Left kidney (tissue), 2 donors: Measurements from ENCODE around the gene LARP6. TPM values are rescaled to one million over a fixed set of nuclear protein-coding genes. Genes with fewer than 3 reads are reported as not detected.
A peak's percentile ranks its signal among the peaks of the same experiment; 100 is the strongest.
"Not testable (repeated sequence)": the region's sequence is repeated elsewhere in the genome, so short reads cannot be mapped to it uniquely, and the experiment has no call there.

ENCODE experiments used
- DNase-seq: peaks from one replicate; pipeline ENCODE4 v3.0.0-alpha.2; 2013
- polyA plus RNA-seq: library from polyadenylated mRNA; unstranded; fragments of 120-200 nt; gene quantifications from one replicate; pipeline ENCODE4 v1.2.1, GENCODE V29; 2013; ENCODE audit not compliant: insufficient read length

Gene LARP6
- polyA plus RNA-seq, 1 donor = 15.5 TPM

GRCh38 chr15:70831094-70831911 is 22.7 kb downstream of the LARP6 start:
- DNase-seq = no peak

- no peak for DNase-seq
Observed at GRCh38 chr15:70830615-70831014, 23.3 kb downstream of the LARP6 start.

- DNase-seq = no peak
Observed at GRCh38 chr15:70829371-70830166, 24.4 kb downstream of the LARP6 start.

- no peak for DNase-seq
Observed at GRCh38 chr15:70827721-70828120, 26.2 kb downstream of the LARP6 start.

GRCh38 chr15:70826634-70827033 is 27.3 kb downstream of the LARP6 start:
- no peak for DNase-seq

GRCh38 chr15:70825841-70826240 is 28.1 kb downstream of the LARP6 start:
- DNase-seq = no peak

- no peak for DNase-seq
Observed at GRCh38 chr15:70823196-70823595, 30.8 kb downstream of the LARP6 start.

- no peak for DNase-seq
Observed at GRCh38 chr15:70820214-70820613, 33.7 kb downstream of the LARP6 start.

GRCh38 chr15:70818580-70818979 is 35.4 kb downstream of the LARP6 start:
- no peak for DNase-seq

GRCh38 chr15:70817266-70817665 is 36.7 kb downstream of the LARP6 start:
- no peak for DNase-seq

- no peak for DNase-seq
Observed at GRCh38 chr15:70815604-70816003, 38.4 kb downstream of the LARP6 start.

- not testable (repeated sequence) for DNase-seq
Observed at GRCh38 chr15:70815011-70815410, 38.9 kb downstream of the LARP6 start.

- no peak for DNase-seq
Observed at GRCh38 chr15:70812827-70813364, 41.1 kb downstream of the LARP6 start.

- DNase-seq = no peak
Observed at GRCh38 chr15:70810916-70811578, 42.9 kb downstream of the LARP6 start.

GRCh38 chr15:70806992-70807712 is 46.8 kb downstream of the LARP6 start:
- no peak for DNase-seq

GRCh38 chr15:70804388-70804787 is 49.6 kb downstream of the LARP6 start:
- DNase-seq = not testable (repeated sequence)

GRCh38 chr15:70802629-70803028 is 51.3 kb downstream of the LARP6 start:
- no peak for DNase-seq

GRCh38 chr15:70801109-70801508 is 52.8 kb downstream of the LARP6 start:
- no peak for DNase-seq

GRCh38 chr15:70799667-70800450 is 54.1 kb downstream of the LARP6 start:
- DNase-seq = peak; percentile 33

GRCh38 chr15:70797464-70797863 is 56.5 kb downstream of the LARP6 start:
- DNase-seq = no peak
